ENCODE data around the gene MARCHF3.

Gene MARCHF3

GRCh38 chr5:126978258-126978657, 52.1 kb downstream of the MARCHF3 start:
- Histone ChIP-seq H3K36me3 (ENCODE audit: control insufficient read depth, insufficient read depth, low read length) (no peaks in the 10 kb centered on the region), H3K4me3 (replicated peaks; ENCODE audit: low read depth, low read length) (no peak overlapping the region), H3K27me3 (replicated peaks; ENCODE audit: control insufficient read depth, insufficient read depth, low read length) (no peaks in the 10 kb centered on the region)
- TF ChIP-seq CTCF (IDR thresholded peaks at IDR 0.05; ENCODE audit: insufficient read depth, low read length, poor library complexity, severe bottlenecking): no peak
- no peak for DNase-seq (ENCODE audit: extremely low read depth, insufficient read length)

GRCh38 chr5:126976520-126977172, 53.7 kb downstream of the MARCHF3 start:
- no peak for DNase-seq (ENCODE audit: extremely low read depth, insufficient read length)
- TF ChIP-seq CTCF (IDR thresholded peaks at IDR 0.05; ENCODE audit: insufficient read depth, low read length, poor library complexity, severe bottlenecking): no peak
- no peak overlapping the region for H3K4me3 ChIP-seq (replicated peaks; ENCODE audit: low read depth, low read length)
- H3K27me3 ChIP-seq (replicated peaks; ENCODE audit: control insufficient read depth, insufficient read depth, low read length): no peaks in the 10 kb centered on the region
- no peaks in the 10 kb centered on the region for H3K36me3 ChIP-seq (ENCODE audit: control insufficient read depth, insufficient read depth, low read length)

- DNase-seq (ENCODE audit: extremely low read depth, insufficient read length): no peak
- H3K4me3 ChIP-seq (replicated peaks; ENCODE audit: low read depth, low read length): no peak overlapping the region
- no peaks in the 10 kb centered on the region for H3K27me3 ChIP-seq (replicated peaks; ENCODE audit: control insufficient read depth, insufficient read depth, low read length)
- no peak for TF ChIP-seq CTCF (IDR thresholded peaks at IDR 0.05; ENCODE audit: insufficient read depth, low read length, poor library complexity, severe bottlenecking)
- no peaks in the 10 kb centered on the region for H3K36me3 ChIP-seq (ENCODE audit: control insufficient read depth, insufficient read depth, low read length)
Observed at GRCh38 chr5:126975796-126976195, 54.6 kb downstream of the MARCHF3 start.

DNA sequence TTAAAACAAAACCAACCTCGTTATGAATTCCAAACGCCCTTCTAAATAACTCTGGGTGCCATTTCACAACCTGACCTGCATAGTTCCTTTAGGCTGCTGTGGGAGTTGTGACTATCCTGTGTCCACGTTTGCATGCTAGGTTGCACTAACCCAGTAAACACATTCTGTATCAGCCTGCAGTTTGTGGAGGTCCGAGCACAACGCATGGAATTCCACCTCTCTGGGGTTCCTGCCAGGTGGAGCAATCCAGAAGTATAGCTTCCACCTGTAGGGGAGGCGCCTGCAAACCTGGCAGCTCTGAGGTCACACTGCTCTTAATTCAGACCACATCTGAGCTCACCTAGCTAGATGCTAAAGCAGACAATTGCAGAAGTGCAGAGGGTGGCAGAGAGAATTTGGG, 57.2 kb downstream of the MARCHF3 start:
- no peaks in the 10 kb centered on the region for H3K36me3 ChIP-seq (ENCODE audit: control insufficient read depth, insufficient read depth, low read length)
- DNase-seq (ENCODE audit: extremely low read depth, insufficient read length): no peak
- H3K4me3 ChIP-seq (replicated peaks; ENCODE audit: low read depth, low read length): no peak overlapping the region
- no peak for TF ChIP-seq CTCF (IDR thresholded peaks at IDR 0.05; ENCODE audit: insufficient read depth, low read length, poor library complexity, severe bottlenecking)
- H3K27me3 ChIP-seq (replicated peaks; ENCODE audit: control insufficient read depth, insufficient read depth, low read length): no peaks in the 10 kb centered on the region

DNA sequence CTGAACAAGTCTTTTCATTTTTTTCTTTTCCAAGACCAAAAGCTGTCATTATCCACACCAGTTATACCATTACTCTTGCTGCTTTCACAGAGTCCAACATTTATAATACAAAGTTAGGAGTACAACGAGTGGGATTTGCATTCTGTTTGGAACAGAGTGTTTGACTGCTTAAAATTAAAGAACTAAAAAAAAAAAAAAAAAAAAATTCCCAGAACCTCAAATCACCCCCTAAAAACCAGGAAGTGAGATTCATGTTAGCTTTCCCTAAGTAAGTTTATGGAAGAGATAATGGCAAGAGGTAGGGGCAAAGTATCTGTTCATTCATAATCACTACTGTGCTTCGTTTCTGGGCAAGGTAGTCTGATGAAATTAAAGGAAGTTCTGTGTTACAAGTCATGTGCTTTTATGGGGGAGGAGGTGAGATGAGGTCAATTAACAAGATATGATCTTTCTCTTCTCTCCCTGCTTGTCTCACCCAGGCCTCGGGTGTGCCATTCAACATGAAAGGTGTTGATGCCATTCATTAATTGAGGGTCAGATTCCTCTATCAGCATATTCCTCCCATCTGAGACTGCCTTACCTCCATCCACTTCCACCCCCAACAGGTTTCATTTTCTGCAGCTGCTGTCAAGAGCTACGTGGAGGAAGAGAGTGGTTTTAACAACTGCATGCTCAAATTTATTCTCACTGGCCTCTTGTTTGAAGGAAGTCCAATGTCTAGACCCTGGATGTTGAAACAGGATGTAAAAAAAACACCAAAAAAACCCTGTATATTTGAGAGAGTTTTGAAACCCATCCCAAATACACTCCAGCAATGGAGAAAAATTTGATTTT, 58.1 kb downstream of the MARCHF3 start:
- TF ChIP-seq CTCF (IDR thresholded peaks at IDR 0.05; ENCODE audit: insufficient read depth, low read length, poor library complexity, severe bottlenecking): no peak
- no peak overlapping the region for H3K4me3 ChIP-seq (replicated peaks; ENCODE audit: low read depth, low read length)
- H3K36me3 ChIP-seq (ENCODE audit: control insufficient read depth, insufficient read depth, low read length): no peaks in the 10 kb centered on the region
- DNase-seq (ENCODE audit: extremely low read depth, insufficient read length): peak; percentile 56
- no peaks in the 10 kb centered on the region for H3K27me3 ChIP-seq (replicated peaks; ENCODE audit: control insufficient read depth, insufficient read depth, low read length)

All from GM06990 (cell line).